ENCODE data around the gene LIF. TPM values are rescaled to one million over a fixed set of nuclear protein-coding genes. Genes with fewer than 3 reads are reported as not detected.

Gene LIF
- total RNA-seq, 2 donors from 2014 or later: 9.5 to 12.5 TPM

DNA sequence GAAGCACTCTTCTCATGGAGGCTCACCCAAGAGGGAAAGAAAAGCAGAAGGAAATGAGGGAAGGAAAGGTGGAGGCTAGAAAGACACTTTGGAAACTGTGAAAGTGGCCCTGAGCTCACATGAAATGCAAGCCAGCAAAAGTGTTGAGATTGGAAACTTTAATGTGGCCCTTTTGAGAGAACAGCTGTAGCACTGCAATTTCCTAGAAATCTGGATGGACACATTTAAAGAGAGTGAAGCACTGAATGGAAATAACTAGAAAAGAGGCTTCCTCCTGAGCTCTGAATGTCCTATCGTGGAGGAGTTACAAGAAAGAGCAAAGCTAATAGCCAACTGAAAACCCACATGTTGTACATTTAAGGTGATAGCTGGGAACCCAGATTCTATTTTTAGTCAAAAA is 56.0 kb downstream of the LIF start:
- intact Hi-C loops (cut with DNase I): no loop called here
- TF ChIP-seq, protein P1, sequence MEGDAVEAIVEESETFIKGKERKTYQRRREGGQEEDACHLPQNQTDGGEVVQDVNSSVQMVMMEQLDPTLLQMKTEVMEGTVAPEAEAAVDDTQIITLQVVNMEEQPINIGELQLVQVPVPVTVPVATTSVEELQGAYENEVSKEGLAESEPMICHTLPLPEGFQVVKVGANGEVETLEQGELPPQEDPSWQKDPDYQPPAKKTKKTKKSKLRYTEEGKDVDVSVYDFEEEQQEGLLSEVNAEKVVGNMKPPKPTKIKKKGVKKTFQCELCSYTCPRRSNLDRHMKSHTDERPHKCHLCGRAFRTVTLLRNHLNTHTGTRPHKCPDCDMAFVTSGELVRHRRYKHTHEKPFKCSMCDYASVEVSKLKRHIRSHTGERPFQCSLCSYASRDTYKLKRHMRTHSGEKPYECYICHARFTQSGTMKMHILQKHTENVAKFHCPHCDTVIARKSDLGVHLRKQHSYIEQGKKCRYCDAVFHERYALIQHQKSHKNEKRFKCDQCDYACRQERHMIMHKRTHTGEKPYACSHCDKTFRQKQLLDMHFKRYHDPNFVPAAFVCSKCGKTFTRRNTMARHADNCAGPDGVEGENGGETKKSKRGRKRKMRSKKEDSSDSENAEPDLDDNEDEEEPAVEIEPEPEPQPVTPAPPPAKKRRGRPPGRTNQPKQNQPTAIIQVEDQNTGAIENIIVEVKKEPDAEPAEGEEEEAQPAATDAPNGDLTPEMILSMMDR (IDR thresholded peaks at IDR 0.05): no peak

More for the DNA sequence above, 56.0 kb downstream of the LIF start:
- Histone ChIP-seq H3K4me1 (no peaks in the 10 kb centered on the region), H3K27ac (no peak overlapping the region), H3K27me3 (no peaks in the 10 kb centered on the region), H3K9ac (ENCODE audit: low read depth in 2 of 2, low read length in 2 of 2) (no peak overlapping the region), H3K9me3 (no peaks in the 10 kb centered on the region), H3K36me3 (no peaks in the 10 kb centered on the region), H3K4me3 (no peak overlapping the region)
- no peak for DNase-seq

Other genes starting within 250 kb of the LIF start
- not detected for gene HORMAD2, start 166.3 kb downstream of the LIF start, total RNA-seq
- gene OSM, start 20.1 kb upstream of the LIF start, total RNA-seq: under 1 TPM; 0.21 to 0.44 TPM
- gene CASTOR1, start 42.7 kb upstream of the LIF start, total RNA-seq: 1 to 10 TPM; 4.5 to 5.0 TPM
- gene TBC1D10A, start 80.2 kb upstream of the LIF start, total RNA-seq: 10 to 100 TPM; 34.3 to 35.8 TPM
- 100 to 1,000 TPM; 151 to 194 TPM for gene SF3A1, start 110.1 kb upstream of the LIF start, total RNA-seq
- 1 to 10 TPM; 1.1 to 1.6 TPM for gene CCDC157, start 110.2 kb upstream of the LIF start, total RNA-seq
- gene RNF215, start 140.7 kb upstream of the LIF start, total RNA-seq: 1 to 10 TPM; 5.8 to 9.4 TPM
- gene SEC14L2, start 150.3 kb upstream of the LIF start, total RNA-seq: 10 to 100 TPM in 1 of 2 donors, 1 to 10 TPM in 1; 2.0 to 10.3 TPM
- 10 to 100 TPM; 39.7 to 55.1 TPM for gene MTFP1, start 179.0 kb upstream of the LIF start, total RNA-seq
- not detected for gene SEC14L3, start 225.3 kb upstream of the LIF start, total RNA-seq